GM12878 (cell line): ENCODE data around the gene LAP3. TPM values are rescaled to one million over a fixed set of nuclear protein-coding genes. Genes with fewer than 3 reads are reported as not detected.

Source experiments
- HCFC1 ChIP-seq: fragments of 150-350 bp; IDR thresholded peaks from 2 replicates; pipeline ENCODE4 v1.6.1; 2014; ENCODE audit warnings: low read length
- KDM1A ChIP-seq: fragments of 200-600 bp; sonication (generic); IDR thresholded peaks from 2 replicates; pipeline ENCODE4 v1.6.1; 2016; ENCODE audit warnings: borderline replicate concordance
- NFXL1 ChIP-seq: fragments of 450-650 bp; IDR thresholded peaks from 2 replicates; pipeline ENCODE4 v1.6.1; 2017; ENCODE audit warnings: antibody characterized with exemption, mild to moderate bottlenecking, borderline replicate concordance
- NR2C2 ChIP-seq: IDR thresholded peaks from 2 replicates; pipeline ENCODE4 v1.6.1; 2011; ENCODE audit warnings: borderline replicate concordance, low read depth; ENCODE audit not compliant: control insufficient read depth, insufficient read length
- NR2F1 ChIP-seq: fragments of 450-650 bp; conservative IDR thresholded peaks from 2 replicates; pipeline ENCODE4 v1.6.1; 2017; ENCODE audit warnings: mild to moderate bottlenecking
- PBX3 ChIP-seq: IDR thresholded peaks from 2 replicates; pipeline ENCODE4 v1.6.1; 2011; ENCODE audit warnings: mild to moderate bottlenecking, low read depth, low read length, moderate library complexity; ENCODE audit not compliant: insufficient replicate concordance
- REST ChIP-seq: IDR thresholded peaks from 2 replicates; pipeline ENCODE4 v1.6.1; 2012; ENCODE audit warnings: mild to moderate bottlenecking, low read depth, low read length
- SRF ChIP-seq, 2 experiments: IDR thresholded peaks; 2 replicates each; pipeline ENCODE4 v1.6.1; 2011; ENCODE audit warnings: low read depth in 2 of 2, low read length in 2 of 2, mild to moderate bottlenecking in 1 of 2, moderate library complexity in 1 of 2
- TARDBP ChIP-seq: IDR thresholded peaks from 2 replicates; pipeline ENCODE4 v1.6.1; 2016; ENCODE audit warnings: borderline replicate concordance
- ZNF687 ChIP-seq: fragments of 450-650 bp; IDR thresholded peaks from 2 replicates; pipeline ENCODE4 v1.6.1; 2017; ENCODE audit warnings: mild to moderate bottlenecking, moderate library complexity
- ZSCAN29 ChIP-seq: fragments of 450-650 bp; IDR thresholded peaks from 2 replicates; pipeline ENCODE4 v1.6.1; 2017; ENCODE audit warnings: mild to moderate bottlenecking, moderate library complexity
- polyA plus RNA-seq, 11 experiments: library from polyadenylated mRNA; depleted of rRNA in 4 of 11; unstranded in 6 of 11; stranded (reverse) in 5 of 11; fragments of >200 nt; fragmentation: Nextera tagmentation in 4 of 11; fragmentation: Illumina TruSeq in 1 of 11; extraction: Ambion mirVana in 4 of 11; extraction: Trizol in 1 of 11; gene quantifications; 1 replicate in 1 of 11; 2 replicates in 10 of 11; pipeline versions ENCODE4 v1.2.1 to v1.2.3, GENCODE V29; 2011 to 2016; ENCODE audit warnings: inconsistent platforms in 2 of 11, missing spikeins in 2 of 11, low read depth in 1 of 11
- total RNA-seq, 4 experiments: library from RNA; depleted of rRNA in 3 of 4; stranded (reverse); fragments of >200 nt in 3 of 4; fragmentation: Illumina TruSeq in 1 of 4; extraction: Trizol in 1 of 4; gene quantifications; 2 replicates each; pipeline versions ENCODE4 v1.2.1 to v1.2.3, GENCODE V29; 2013 to 2021
- TF ChIP-seq, protein P1 (sequence below): fragments of 450-650 bp; formaldehyde crosslinking; IDR thresholded peaks from 2 replicates; pipeline ENCODE4 v1.4.0; 2020; ENCODE audit warnings: mild to moderate bottlenecking, moderate library complexity
- TF ChIP-seq, protein P2 (sequence below): IDR thresholded peaks from 2 replicates; pipeline ENCODE4 v1.6.1; 2011; ENCODE audit warnings: low read depth, mild to moderate bottlenecking, low read length, moderate library complexity, borderline replicate concordance; ENCODE audit errors: extremely low read depth

Gene LAP3
- total and polyA plus RNA-seq, 10 of the 15 experiments (the other 5 are each of a cell fraction or from before 2014, with no cell fraction given), result 134 to 249 (median 204) TPM

DNA sequence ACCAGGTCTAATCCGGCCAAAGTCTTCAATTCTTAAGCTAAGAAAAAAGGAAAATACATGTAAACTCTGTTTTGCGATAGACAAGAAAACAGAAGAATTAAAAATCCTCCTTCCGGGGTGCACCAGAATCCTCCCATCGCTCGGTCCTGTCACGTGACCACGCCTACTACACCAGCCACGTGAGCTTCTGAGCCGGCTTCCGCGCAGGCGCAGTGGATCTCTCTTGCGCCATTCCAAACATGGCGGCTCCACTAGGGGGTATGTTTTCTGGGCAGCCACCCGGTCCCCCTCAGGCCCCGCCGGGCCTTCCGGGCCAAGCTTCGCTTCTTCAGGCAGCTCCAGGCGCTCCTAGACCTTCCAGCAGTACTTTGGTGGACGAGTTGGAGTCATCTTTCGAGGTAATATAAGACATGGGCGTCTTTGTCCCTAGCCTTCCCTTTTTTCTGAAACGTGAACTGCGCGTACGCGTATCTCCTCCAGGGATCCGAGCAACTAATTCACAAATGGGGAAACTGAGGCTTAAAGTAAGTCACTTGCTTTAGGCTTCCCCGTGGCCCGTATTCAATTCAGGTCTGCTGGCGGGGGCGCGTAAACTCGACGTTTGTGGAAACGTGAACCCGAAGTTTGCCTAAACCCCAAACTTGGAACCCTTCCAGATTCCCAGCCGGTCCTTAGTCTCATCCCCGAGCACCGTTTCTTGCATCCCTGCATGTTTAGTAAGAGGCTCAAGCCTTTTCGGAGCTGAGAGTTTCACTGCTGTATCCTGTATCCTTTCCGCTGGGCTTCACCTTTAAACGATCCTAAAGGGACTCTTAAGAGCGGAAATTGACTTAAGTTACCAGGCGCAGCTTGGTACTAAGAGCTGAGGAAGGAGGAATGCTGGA is 37.7 kb downstream of the LAP3 start, which contains the start of gene MED28 (continued):
- TF ChIP-seq PBX3 (no peak), KDM1A (no peak), SRF (IDR thresholded peaks at IDR 0.05; ENCODE audit: low read depth in 2 of 2, low read length in 2 of 2) (no peak), NR2C2 (no peak), ZNF687 (no peak), TARDBP (no peak), HCFC1 (peak; percentile 59), NFXL1 (no peak), NR2F1 (no peak), REST (0 out of 2 replicates have a peak, but pooled peaks have one; percentile 46), ZSCAN29 (no peak)
- TF ChIP-seq, protein P1, sequence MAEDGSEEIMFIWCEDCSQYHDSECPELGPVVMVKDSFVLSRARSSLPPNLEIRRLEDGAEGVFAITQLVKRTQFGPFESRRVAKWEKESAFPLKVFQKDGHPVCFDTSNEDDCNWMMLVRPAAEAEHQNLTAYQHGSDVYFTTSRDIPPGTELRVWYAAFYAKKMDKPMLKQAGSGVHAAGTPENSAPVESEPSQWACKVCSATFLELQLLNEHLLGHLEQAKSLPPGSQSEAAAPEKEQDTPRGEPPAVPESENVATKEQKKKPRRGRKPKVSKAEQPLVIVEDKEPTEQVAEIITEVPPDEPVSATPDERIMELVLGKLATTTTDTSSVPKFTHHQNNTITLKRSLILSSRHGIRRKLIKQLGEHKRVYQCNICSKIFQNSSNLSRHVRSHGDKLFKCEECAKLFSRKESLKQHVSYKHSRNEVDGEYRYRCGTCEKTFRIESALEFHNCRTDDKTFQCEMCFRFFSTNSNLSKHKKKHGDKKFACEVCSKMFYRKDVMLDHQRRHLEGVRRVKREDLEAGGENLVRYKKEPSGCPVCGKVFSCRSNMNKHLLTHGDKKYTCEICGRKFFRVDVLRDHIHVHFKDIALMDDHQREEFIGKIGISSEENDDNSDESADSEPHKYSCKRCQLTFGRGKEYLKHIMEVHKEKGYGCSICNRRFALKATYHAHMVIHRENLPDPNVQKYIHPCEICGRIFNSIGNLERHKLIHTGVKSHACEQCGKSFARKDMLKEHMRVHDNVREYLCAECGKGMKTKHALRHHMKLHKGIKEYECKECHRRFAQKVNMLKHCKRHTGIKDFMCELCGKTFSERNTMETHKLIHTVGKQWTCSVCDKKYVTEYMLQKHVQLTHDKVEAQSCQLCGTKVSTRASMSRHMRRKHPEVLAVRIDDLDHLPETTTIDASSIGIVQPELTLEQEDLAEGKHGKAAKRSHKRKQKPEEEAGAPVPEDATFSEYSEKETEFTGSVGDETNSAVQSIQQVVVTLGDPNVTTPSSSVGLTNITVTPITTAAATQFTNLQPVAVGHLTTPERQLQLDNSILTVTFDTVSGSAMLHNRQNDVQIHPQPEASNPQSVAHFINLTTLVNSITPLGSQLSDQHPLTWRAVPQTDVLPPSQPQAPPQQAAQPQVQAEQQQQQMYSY, result peak; percentile 70; the same call in 1 of the 2 replicates
- TF ChIP-seq, protein P2, sequence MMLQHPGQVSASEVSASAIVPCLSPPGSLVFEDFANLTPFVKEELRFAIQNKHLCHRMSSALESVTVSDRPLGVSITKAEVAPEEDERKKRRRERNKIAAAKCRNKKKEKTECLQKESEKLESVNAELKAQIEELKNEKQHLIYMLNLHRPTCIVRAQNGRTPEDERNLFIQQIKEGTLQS, result peak; percentile 97
